Measurements from ENCODE around the gene SMIM20. TPM values are rescaled to one million over a fixed set of nuclear protein-coding genes. Genes with fewer than 3 reads are reported as not detected.

SMIM20 gene
- total and polyA plus RNA-seq, 9 of the 15 experiments (the other 6 are each of a cell fraction or from before 2014, with no cell fraction given), result 25.1 to 51.0 (median 38.9) TPM

GRCh38 chr4:25911356-25911755, 2.7 kb upstream of the SMIM20 start:
- no peak overlapping the region for H2AFZ ChIP-seq (ENCODE audit: low read depth, low read length)
- ChIA-PET CTCF (ENCODE audit: low intra/inter-chr PET ratio) (no interaction called here), POLR2A (interaction anchor here (0.6 kb wide), 1 partner anchor 297 kb away, joined by 3 read pairs; no protein-coding TSS in a partner anchor)
- no peaks in the 10 kb centered on the region for H4K20me1 ChIP-seq (replicated peaks; ENCODE audit: control insufficient read depth, insufficient read depth, low read length)
- intact Hi-C loops (cut with micrococcal nuclease) (no loop called here), in situ Hi-C loops (cut with MboI) (no loop called here)
- no peak overlapping the region for H3K27ac ChIP-seq (ENCODE audit: extremely low read depth, low read depth, low read length)
- H3K4me3 ChIP-seq, result no peak overlapping the region
- 1% methylated on average over 6 of the region's 6 CpGs for WGBS (ENCODE audit: insufficient coverage, low coverage, missing lambda C conversion rate)
- no peak for DNase-seq (ENCODE audit: extremely low read depth in 1 of 4, low spot score in 3 of 4)
- TF ChIP-seq PURB (CRISPR knock-in tag; IDR thresholded peaks at IDR 0.05; ENCODE audit: low read depth), result no peak
- TF ChIP-seq ZNF511 (CRISPR knock-in tag; IDR thresholded peaks at IDR 0.05), result no peak
- no peak for TF ChIP-seq NFYB (IDR thresholded peaks at IDR 0.05; ENCODE audit: extremely low read depth, insufficient read length)
- TF ChIP-seq E2F6 (IDR thresholded peaks at IDR 0.05; ENCODE audit: borderline replicate concordance in 1 of 2, extremely low read depth in 1 of 2, insufficient read depth in 1 of 2, insufficient read length in 1 of 2, low read depth in 1 of 2, low read length in 1 of 2, poor library complexity in 1 of 2, severe bottlenecking in 1 of 2), result no peak
- no peak for TF ChIP-seq SMAD1 (IDR thresholded peaks at IDR 0.05; ENCODE audit: low read depth, low read length, partially characterized antibody)
- no peak for TF ChIP-seq TRIM28 (IDR thresholded peaks at IDR 0.05)
- TF ChIP-seq MED1 (CRISPR knock-in tag; IDR thresholded peaks at IDR 0.05; ENCODE audit: borderline replicate concordance), result no peak
- peaks cover 23 to 40% of the 10 kb centered on the region in 2 experiments; a peak in 4 of 5 replicates for H3K27me3 ChIP-seq (ENCODE audit: control insufficient read depth in 2 of 2, insufficient read depth in 2 of 2, low read length in 2 of 2)
- H3K4me2 ChIP-seq (ENCODE audit: insufficient read depth, low read length), result no peak overlapping the region
- H3K9me1 ChIP-seq (ENCODE audit: control insufficient read depth, insufficient read depth, low read length), result no peaks in the 10 kb centered on the region
- H3K9ac ChIP-seq (ENCODE audit: insufficient read depth in 1 of 2, low read depth in 2 of 2, low read length in 2 of 2), result no peak overlapping the region
- no peaks in the 10 kb centered on the region for H3K36me3 ChIP-seq (ENCODE audit: control insufficient read depth, insufficient read depth, low read length)
- no peaks in the 10 kb centered on the region for H3K9me3 ChIP-seq (replicated peaks; ENCODE audit: control insufficient read depth, insufficient read depth, low read depth, low read length)
- peaks cover 12 to 14% of the 10 kb centered on the region in 2 experiments; a peak in 4 of 5 replicates for H3K4me1 ChIP-seq (replicated peaks in 1 of 2; ENCODE audit: control insufficient read depth in 2 of 2, insufficient read depth in 2 of 2, low read length in 2 of 2)
- no peak for FAIRE-seq
- BruUV-seq (replicated peaks), result no TSS peak
- no peak for ATAC-seq
- peaks cover 17% of the 10 kb centered on the region for H3K79me2 ChIP-seq (ENCODE audit: control insufficient read depth, insufficient read depth, low read length)
